Measurements from ENCODE around the gene PRRG2. TPM values are rescaled to one million over a fixed set of nuclear protein-coding genes. Genes with fewer than 3 reads are reported as not detected.

PRRG2 gene
- total RNA-seq, 4 donors from 2014 or later = 1.4 to 4.6 (median 3.8) TPM; not detected in 1

GRCh38 chr19:49559443-49559842 lies 21.7 kb upstream of the PRRG2 start:
- Histone ChIP-seq H3K9me3 (no peaks in the 10 kb centered on the region), H3K4me1 (peaks cover 33 to 36% of the 10 kb centered on the region in 2 donors), H3K27me3 (no peaks in the 10 kb centered on the region), H3K36me3 (peaks cover 0 to 40% of the 10 kb centered on the region in 2 donors), H3K27ac (peak overlapping the region; percentile 87 to 93 (median 90)), H3K4me3 (no peak overlapping the region)
- in situ Hi-C loops (cut with MboI; ENCODE audit: low sequenced_read_pairs in 4 of 4) = no loop called here
- ATAC-seq (no peak), DNase-seq (no peak)
- TF ChIP-seq, protein P1, sequence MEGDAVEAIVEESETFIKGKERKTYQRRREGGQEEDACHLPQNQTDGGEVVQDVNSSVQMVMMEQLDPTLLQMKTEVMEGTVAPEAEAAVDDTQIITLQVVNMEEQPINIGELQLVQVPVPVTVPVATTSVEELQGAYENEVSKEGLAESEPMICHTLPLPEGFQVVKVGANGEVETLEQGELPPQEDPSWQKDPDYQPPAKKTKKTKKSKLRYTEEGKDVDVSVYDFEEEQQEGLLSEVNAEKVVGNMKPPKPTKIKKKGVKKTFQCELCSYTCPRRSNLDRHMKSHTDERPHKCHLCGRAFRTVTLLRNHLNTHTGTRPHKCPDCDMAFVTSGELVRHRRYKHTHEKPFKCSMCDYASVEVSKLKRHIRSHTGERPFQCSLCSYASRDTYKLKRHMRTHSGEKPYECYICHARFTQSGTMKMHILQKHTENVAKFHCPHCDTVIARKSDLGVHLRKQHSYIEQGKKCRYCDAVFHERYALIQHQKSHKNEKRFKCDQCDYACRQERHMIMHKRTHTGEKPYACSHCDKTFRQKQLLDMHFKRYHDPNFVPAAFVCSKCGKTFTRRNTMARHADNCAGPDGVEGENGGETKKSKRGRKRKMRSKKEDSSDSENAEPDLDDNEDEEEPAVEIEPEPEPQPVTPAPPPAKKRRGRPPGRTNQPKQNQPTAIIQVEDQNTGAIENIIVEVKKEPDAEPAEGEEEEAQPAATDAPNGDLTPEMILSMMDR (IDR thresholded peaks at IDR 0.05 in 4 of 5, conservative IDR thresholded peaks at IDR 0.05 in 1 of 5) = no peak
- no peak for TF ChIP-seq POLR2A (IDR thresholded peaks at IDR 0.05)
- intact Hi-C loops (cut with DNase I; ENCODE audit: low total_unique reads) = no loop called here

DNA sequence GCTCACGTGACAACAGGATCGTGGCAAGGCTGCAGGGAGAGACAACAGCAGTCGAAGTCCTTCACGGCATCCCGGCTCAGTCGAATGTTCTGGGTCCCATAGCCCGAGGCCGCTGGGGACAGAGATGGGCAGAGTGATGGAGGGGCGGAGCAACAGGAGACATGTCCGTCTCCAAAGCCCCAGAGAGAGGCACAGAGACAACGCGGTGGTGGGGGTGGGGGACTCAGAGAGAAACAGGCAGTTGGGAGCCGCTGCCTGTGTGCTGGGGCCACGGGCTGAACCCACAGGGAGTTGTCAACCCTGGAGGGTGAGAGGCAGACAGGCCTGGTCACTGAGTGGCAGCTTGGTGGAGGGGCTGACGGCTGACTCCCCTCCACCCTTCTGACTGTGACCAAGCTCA lies 21.2 kb upstream of the PRRG2 start:
- in situ Hi-C loops (cut with MboI; ENCODE audit: low sequenced_read_pairs in 4 of 4) = no loop called here
- Histone ChIP-seq H3K4me1 (peaks cover 38 to 41% of the 10 kb centered on the region in 2 donors), H3K27ac (peak overlapping the region; percentile 87 to 93 (median 90)), H3K36me3 (peaks cover 0 to 35% of the 10 kb centered on the region in 2 donors), H3K27me3 (no peaks in the 10 kb centered on the region), H3K4me3 (peak overlapping the region in 1 of 4 donors; percentile 34), H3K9me3 (no peaks in the 10 kb centered on the region)
- TF ChIP-seq POLR2A (IDR thresholded peaks at IDR 0.05) = no peak
- TF ChIP-seq, protein P1 (IDR thresholded peaks at IDR 0.05 in 4 of 5, conservative IDR thresholded peaks at IDR 0.05 in 1 of 5) = no peak
- intact Hi-C loops (cut with DNase I; ENCODE audit: low total_unique reads) = no loop called here
- DNase-seq = peak in 1 of 2 donors; percentile 30
- ATAC-seq = no peak

GRCh38 chr19:49560358-49560900 lies 20.7 kb upstream of the PRRG2 start:
- TF ChIP-seq POLR2A (IDR thresholded peaks at IDR 0.05) = peak; percentile 34 to 64
- TF ChIP-seq, protein P1 (IDR thresholded peaks at IDR 0.05 in 4 of 5, conservative IDR thresholded peaks at IDR 0.05 in 1 of 5) = no peak
- Histone ChIP-seq H3K9me3 (no peaks in the 10 kb centered on the region), H3K4me1 (peaks cover 43 to 46% of the 10 kb centered on the region in 2 donors), H3K27me3 (no peaks in the 10 kb centered on the region), H3K4me3 (peak overlapping the region; percentile 17 to 34 (median 26)), H3K36me3 (peaks cover 0 to 33% of the 10 kb centered on the region in 2 donors), H3K27ac (peak overlapping the region; percentile 87 to 93 (median 90))
- DNase-seq = peak; percentile 83 to 89
- peak; percentile 76 to 87 for ATAC-seq
- in situ Hi-C loops (cut with MboI; ENCODE audit: low sequenced_read_pairs in 4 of 4) (no loop called here), intact Hi-C loops (cut with DNase I; ENCODE audit: low total_unique reads) (no loop called here)

- H3K27ac ChIP-seq = peak overlapping the region; percentile 87 to 93 (median 90)
- H3K4me3 ChIP-seq = no peak overlapping the region
- H3K4me1 ChIP-seq = peaks cover 52 to 64% of the 10 kb centered on the region in 2 donors
- ATAC-seq (no peak), DNase-seq (no peak)
- in situ Hi-C loops (cut with MboI; ENCODE audit: low sequenced_read_pairs in 4 of 4) (no loop called here), intact Hi-C loops (cut with DNase I; ENCODE audit: low total_unique reads) (no loop called here)
- no peaks in the 10 kb centered on the region for H3K27me3 ChIP-seq
- no peaks in the 10 kb centered on the region for H3K36me3 ChIP-seq
- TF ChIP-seq, protein P1 (IDR thresholded peaks at IDR 0.05 in 4 of 5, conservative IDR thresholded peaks at IDR 0.05 in 1 of 5) = no peak
- TF ChIP-seq POLR2A (IDR thresholded peaks at IDR 0.05) = no peak
- no peaks in the 10 kb centered on the region for H3K9me3 ChIP-seq
Measured at GRCh38 chr19:49564616-49565045, 16.5 kb upstream of the PRRG2 start.

All from gastrocnemius medialis (tissue), 4 donors.